ENCODE measurements around the gene NEMF. TPM values are rescaled to one million over a fixed set of nuclear protein-coding genes. Genes with fewer than 3 reads are reported as not detected.

Gene NEMF
- total RNA-seq, 4 donors from 2014 or later = 43.6 to 91.3 (median 68.6) TPM

- WGBS, 2 donors (ENCODE audit: low coverage in 1 of 2) = 89 to 94% methylated on average over 7 to 8 of the region's 12 CpGs
Measured at GRCh38 chr14:49886523-49886922, 33.9 kb upstream of the NEMF start.

GRCh38 chr14:49882826-49883694 is 30.5 kb upstream of the NEMF start:
- TF ChIP-seq POLR2A (IDR thresholded peaks at IDR 0.05) (no peak), CTCF (IDR thresholded peaks at IDR 0.05) (no peak), EP300 (IDR thresholded peaks at IDR 0.05) (no peak), POLR2AphosphoS5 (IDR thresholded peaks at IDR 0.05) (no peak)
- Histone ChIP-seq H3K27ac (no peak overlapping the region), H3K36me3 (no peaks in the 10 kb centered on the region), H3K9me3 (no peaks in the 10 kb centered on the region), H3K27me3 (no peaks in the 10 kb centered on the region), H3K4me3 (no peak overlapping the region), H3K4me1 (peaks cover 0 to 6% (median 0%) of the 10 kb centered on the region in 3 donors)
- no peak for ATAC-seq
- 75 to 87% methylated on average over 12 to 16 of the region's 18 CpGs for WGBS, 2 donors (ENCODE audit: low coverage in 1 of 2)

More at GRCh38 chr14:49886523-49886922, 33.9 kb upstream of the NEMF start:
- H3K4me1 ChIP-seq = peaks cover 0 to 2% (median under 1%) of the 10 kb centered on the region in 3 donors
- no peaks in the 10 kb centered on the region for H3K36me3 ChIP-seq
- H3K9me3 ChIP-seq = no peaks in the 10 kb centered on the region
- H3K27ac ChIP-seq = no peak overlapping the region
- no peak for ATAC-seq
- no peak overlapping the region for H3K4me3 ChIP-seq
- no peaks in the 10 kb centered on the region for H3K27me3 ChIP-seq
- no peak for TF ChIP-seq CTCF (IDR thresholded peaks at IDR 0.05)
- TF ChIP-seq EP300 (IDR thresholded peaks at IDR 0.05) = no peak
- TF ChIP-seq POLR2A (IDR thresholded peaks at IDR 0.05) = no peak
- TF ChIP-seq POLR2AphosphoS5 (IDR thresholded peaks at IDR 0.05) = no peak

- Histone ChIP-seq H3K4me3 (no peak overlapping the region), H3K36me3 (no peaks in the 10 kb centered on the region), H3K27me3 (no peaks in the 10 kb centered on the region), H3K4me1 (peaks cover 0 to 6% (median 0%) of the 10 kb centered on the region in 3 donors), H3K27ac (no peak overlapping the region), H3K9me3 (no peaks in the 10 kb centered on the region)
- ATAC-seq = no peak
- TF ChIP-seq CTCF (IDR thresholded peaks at IDR 0.05) (no peak), POLR2AphosphoS5 (IDR thresholded peaks at IDR 0.05) (no peak), EP300 (IDR thresholded peaks at IDR 0.05) (no peak), POLR2A (IDR thresholded peaks at IDR 0.05) (no peak)
- 86 to 89% methylated on average over 3 of the region's 4 CpGs for WGBS, 2 donors (ENCODE audit: low coverage in 1 of 2)
Measured at GRCh38 chr14:49881350-49882001, 28.9 kb upstream of the NEMF start.

GRCh38 chr14:49880267-49881064 is 27.9 kb upstream of the NEMF start:
- no peak for TF ChIP-seq POLR2AphosphoS5 (IDR thresholded peaks at IDR 0.05)
- TF ChIP-seq EP300 (IDR thresholded peaks at IDR 0.05) = no peak
- TF ChIP-seq POLR2A (IDR thresholded peaks at IDR 0.05) = no peak
- TF ChIP-seq CTCF (IDR thresholded peaks at IDR 0.05) = no peak
- ATAC-seq = no peak
- H3K4me1 ChIP-seq = peaks cover 0 to 6% (median 0%) of the 10 kb centered on the region in 3 donors
- no peak overlapping the region for H3K27ac ChIP-seq
- no peaks in the 10 kb centered on the region for H3K27me3 ChIP-seq
- no peaks in the 10 kb centered on the region for H3K9me3 ChIP-seq
- 33 to 53% methylated on average over 3 to 6 of the region's 9 CpGs for WGBS, 2 donors (ENCODE audit: low coverage in 1 of 2)
- no peak overlapping the region for H3K4me3 ChIP-seq
- H3K36me3 ChIP-seq = no peaks in the 10 kb centered on the region

Data from gastroesophageal sphincter (tissue), 4 donors.